ENCODE data around the gene KRTAP23-1. TPM values are rescaled to one million over a fixed set of nuclear protein-coding genes. Genes with fewer than 3 reads are reported as not detected.

KRTAP23-1 gene
- polyA plus RNA-seq, 1 donor from 2014 or later: not detected

- no peak for TF ChIP-seq EP300 (conservative IDR thresholded peaks at IDR 0.05; ENCODE audit: poor library complexity, severe bottlenecking)
- TF ChIP-seq TAF1 (IDR thresholded peaks at IDR 0.05; ENCODE audit: low read depth): no peak
- no peak for TF ChIP-seq CTCF (IDR thresholded peaks at IDR 0.05; ENCODE audit: poor library complexity, severe bottlenecking)
- no peak for TF ChIP-seq MXI1 (conservative IDR thresholded peaks at IDR 0.05; ENCODE audit: poor library complexity, severe bottlenecking)
- no peak for TF ChIP-seq REST (IDR thresholded peaks at IDR 0.05; ENCODE audit: borderline replicate concordance)
- TF ChIP-seq SMC3 (conservative IDR thresholded peaks at IDR 0.05; ENCODE audit: poor library complexity): no peak
- no peak for TF ChIP-seq RAD21 (conservative IDR thresholded peaks at IDR 0.05)
- no peak for TF ChIP-seq POLR2AphosphoS5 (IDR thresholded peaks at IDR 0.05)
- TF ChIP-seq EZH2 (IDR thresholded peaks at IDR 0.05; ENCODE audit: borderline replicate concordance, insufficient read depth, low read length, poor library complexity, severe bottlenecking): no peak
- Histone ChIP-seq H3K9ac (ENCODE audit: low read length) (no peak overlapping the region), H3K27ac (ENCODE audit: low read length) (no peak overlapping the region)
These were observed 41.5 kb downstream of the KRTAP23-1 start for GRCh38 chr21:30306884-30307283.

GRCh38 chr21:30305136-30305535, 43.3 kb downstream of the KRTAP23-1 start:
- Histone ChIP-seq H3K9me3 (ENCODE audit: low read length) (no peaks in the 10 kb centered on the region), H3K79me2 (replicated peaks; ENCODE audit: insufficient read depth, low read length) (no peaks in the 10 kb centered on the region), H3K9ac (ENCODE audit: low read length) (no peak overlapping the region), H3K4me2 (ENCODE audit: low read length) (no peak overlapping the region), H4K20me1 (ENCODE audit: insufficient read depth) (no peaks in the 10 kb centered on the region), H3K4me3 (ENCODE audit: low read length) (no peak overlapping the region), H3K36me3 (ENCODE audit: insufficient read depth, low read length) (no peaks in the 10 kb centered on the region), H3K27ac (ENCODE audit: low read length) (no peak overlapping the region), H3F3A (ENCODE audit: insufficient read depth, low read length, poor library complexity, severe bottlenecking) (no peaks in the 10 kb centered on the region), H3K9me2 (ENCODE audit: insufficient read depth, low read length) (no peaks in the 10 kb centered on the region), H2AFZ (ENCODE audit: low read depth, low read length) (no peak overlapping the region), H3K27me3 (ENCODE audit: insufficient read depth, low read depth, low read length) (no peaks in the 10 kb centered on the region)
- TF ChIP-seq EZH2 (IDR thresholded peaks at IDR 0.05; ENCODE audit: borderline replicate concordance, insufficient read depth, low read length, poor library complexity, severe bottlenecking) (no peak), CTCF (IDR thresholded peaks at IDR 0.05; ENCODE audit: poor library complexity, severe bottlenecking) (no peak), SMC3 (conservative IDR thresholded peaks at IDR 0.05; ENCODE audit: poor library complexity) (no peak), REST (IDR thresholded peaks at IDR 0.05; ENCODE audit: borderline replicate concordance) (no peak), TAF1 (IDR thresholded peaks at IDR 0.05; ENCODE audit: low read depth) (no peak), MXI1 (conservative IDR thresholded peaks at IDR 0.05; ENCODE audit: poor library complexity, severe bottlenecking) (no peak), RAD21 (conservative IDR thresholded peaks at IDR 0.05) (no peak), POLR2AphosphoS5 (IDR thresholded peaks at IDR 0.05) (no peak), EP300 (conservative IDR thresholded peaks at IDR 0.05; ENCODE audit: poor library complexity, severe bottlenecking) (no peak)

More at GRCh38 chr21:30306884-30307283, 41.5 kb downstream of the KRTAP23-1 start:
- no peaks in the 10 kb centered on the region for H4K20me1 ChIP-seq (ENCODE audit: insufficient read depth)
- H3K79me2 ChIP-seq (replicated peaks; ENCODE audit: insufficient read depth, low read length): no peaks in the 10 kb centered on the region
- H3F3A ChIP-seq (ENCODE audit: insufficient read depth, low read length, poor library complexity, severe bottlenecking): no peaks in the 10 kb centered on the region
- H2AFZ ChIP-seq (ENCODE audit: low read depth, low read length): no peak overlapping the region
- H3K4me3 ChIP-seq (ENCODE audit: low read length): no peak overlapping the region
- no peaks in the 10 kb centered on the region for H3K9me2 ChIP-seq (ENCODE audit: insufficient read depth, low read length)
- no peaks in the 10 kb centered on the region for H3K36me3 ChIP-seq (ENCODE audit: insufficient read depth, low read length)
- no peaks in the 10 kb centered on the region for H3K27me3 ChIP-seq (ENCODE audit: insufficient read depth, low read depth, low read length)
- no peaks in the 10 kb centered on the region for H3K9me3 ChIP-seq (ENCODE audit: low read length)
- no peak overlapping the region for H3K4me2 ChIP-seq (ENCODE audit: low read length)
